ENCODE data around the gene XRCC1.
A peak's percentile ranks its signal among the peaks of the same experiment; 100 is the strongest.
"Not testable (repeated sequence)": the region's sequence is repeated elsewhere in the genome, so short reads cannot be mapped to it uniquely, and the experiment has no call there.

Gene XRCC1

GRCh38 chr19:43575156-43575950 lies at the start of gene XRCC1, which contains the start of gene PINLYP:
Gene XRCC1, minus strand, starts transcription at chr19:43575527. Its CDS starts 69 bp downstream, at chr19:43575458.
Gene PINLYP, plus strand, starts transcription at chr19:43575801. Its CDS starts 1,391 bp downstream, at chr19:43577192.
- peak; percentile 93 to 94 for DNase-seq (ENCODE audit: low read depth in 2 of 2)

- no peak for DNase-seq (ENCODE audit: low read depth in 2 of 2)
These were observed 49.6 kb upstream of the XRCC1 start for GRCh38 chr19:43624933-43625332.

GRCh38 chr19:43623889-43624670 lies 48.8 kb upstream of the XRCC1 start:
- DNase-seq (ENCODE audit: low read depth in 2 of 2): no peak

- no peak for DNase-seq (ENCODE audit: low read depth in 2 of 2)
These were observed 47.6 kb upstream of the XRCC1 start for GRCh38 chr19:43622956-43623355.

- no peak for DNase-seq (ENCODE audit: low read depth in 2 of 2)
These were observed 46.7 kb upstream of the XRCC1 start for GRCh38 chr19:43622070-43622469.

GRCh38 chr19:43620061-43621001 lies 45.0 kb upstream of the XRCC1 start:
- DNase-seq (ENCODE audit: low read depth in 2 of 2): no peak

GRCh38 chr19:43619262-43620060 lies 44.1 kb upstream of the XRCC1 start, which contains the start of gene ZNF428:
Gene ZNF428, minus strand, starts transcription at chr19:43619629. Its CDS starts 5,325 bp downstream, at chr19:43614304.
- peak; percentile 70 to 72 for DNase-seq (ENCODE audit: low read depth in 2 of 2)

- no peak for DNase-seq (ENCODE audit: low read depth in 2 of 2)
These were observed 43.6 kb upstream of the XRCC1 start for GRCh38 chr19:43618921-43619261.

- DNase-seq (ENCODE audit: low read depth in 2 of 2): no peak
These were observed 41.6 kb upstream of the XRCC1 start for GRCh38 chr19:43616954-43617353.

GRCh38 chr19:43616306-43616705 lies 41.0 kb upstream of the XRCC1 start:
- DNase-seq (ENCODE audit: low read depth in 2 of 2): no peak

GRCh38 chr19:43612374-43612773 lies 37.0 kb upstream of the XRCC1 start:
- DNase-seq (ENCODE audit: low read depth in 2 of 2): no peak

- DNase-seq (ENCODE audit: low read depth in 2 of 2): no peak
These were observed 36.5 kb upstream of the XRCC1 start, which contains the start of gene SRRM5 for GRCh38 chr19:43611788-43612187. Gene SRRM5, plus strand, starts transcription at chr19:43612088. Its CDS starts 34 bp downstream, at chr19:43612122.

- DNase-seq (ENCODE audit: low read depth in 2 of 2): no peak
These were observed 35.2 kb upstream of the XRCC1 start for GRCh38 chr19:43610493-43610892.

- DNase-seq (ENCODE audit: low read depth in 2 of 2): no peak
These were observed 34.5 kb upstream of the XRCC1 start for GRCh38 chr19:43609872-43610271.

GRCh38 chr19:43607238-43608205 lies 32.2 kb upstream of the XRCC1 start:
- DNase-seq (ENCODE audit: low read depth in 2 of 2): no peak

- no peak for DNase-seq (ENCODE audit: low read depth in 2 of 2)
These were observed 31.4 kb upstream of the XRCC1 start for GRCh38 chr19:43606569-43607229.

GRCh38 chr19:43605875-43606568 lies 30.7 kb upstream of the XRCC1 start:
- DNase-seq (ENCODE audit: low read depth in 2 of 2): no peak

- not testable (repeated sequence) for DNase-seq (ENCODE audit: low read depth in 2 of 2)
These were observed 25.0 kb upstream of the XRCC1 start for GRCh38 chr19:43600326-43600725.

Measured in fibroblast of skin of left biceps (primary cell).